SK-N-SH (cell line): ENCODE data around the gene DENND5A. TPM values are rescaled to one million over a fixed set of nuclear protein-coding genes. Genes with fewer than 3 reads are reported as not detected.

Experiments used
- CTCF ChIA-PET: fragments of 300-600, 350-600 bp; formaldehyde crosslinking; extraction: SDS; loops from one replicate; lab custom pipeline; 2021; lab: Yijun Ruan, JAX
- POLR2A ChIA-PET: fragments of 350-600 bp; sonication (Branson Sonifier 250); formaldehyde crosslinking; extraction: SDS; loops from one replicate; lab custom pipeline; 2020; ENCODE audit warnings: antibody characterized with exemption, inconsistent platforms; lab: Yijun Ruan, JAX
- DNase-seq: peaks from one replicate; pipeline ENCODE4 v3.0.0; 2012
- H2AFZ ChIP-seq: fragments of 200-600 bp; sonication (generic); 2 replicates; pipeline ENCODE4 v1.8.1; 2016; ENCODE audit warnings: antibody characterized with exemption, mild to moderate bottlenecking, low read depth
- H3F3A ChIP-seq: fragments of 200-600 bp; sonication (generic); replicated peaks from 2 replicates; pipeline ENCODE3; 2016; ENCODE audit warnings: antibody characterized with exemption, mild to moderate bottlenecking; ENCODE audit not compliant: insufficient read depth
- H3K27ac ChIP-seq, 2 experiments: fragments of 200-500 bp in 1 of 2; fragments of 200-600 bp in 1 of 2; sonication (Bioruptor generic) in 1 of 2; sonication (generic), shearing (Covaris generic) in 1 of 2; 2 replicates each; pipeline versions ENCODE4 v1.5.1 to v1.6.1; 2014 to 2016; ENCODE audit warnings: low read depth in 2 of 2, inconsistent platforms in 1 of 2, low read length in 1 of 2, mild to moderate bottlenecking in 1 of 2, mixed read lengths in 1 of 2
- H3K27me3 ChIP-seq: fragments of 200-600 bp; sonication (generic), shearing (Covaris generic); 2 replicates; pipeline ENCODE4 v1.6.1; 2016; ENCODE audit warnings: mixed run types; ENCODE audit not compliant: insufficient read depth
- H3K36me3 ChIP-seq, 2 experiments: fragments of 200-500 bp in 1 of 2; fragments of 200-600 bp in 1 of 2; sonication (Bioruptor generic) in 1 of 2; sonication (generic) in 1 of 2; replicated peaks in 1 of 2; 2 replicates each; pipeline versions ENCODE3 to v1.5.1; 2014 to 2016; ENCODE audit warnings: low read length in 1 of 2, mild to moderate bottlenecking in 1 of 2; ENCODE audit not compliant: insufficient read depth in 2 of 2, control insufficient read depth in 1 of 2
- H3K4me1 ChIP-seq, 2 experiments: fragments of 200-500 bp in 1 of 2; fragments of 200-600 bp in 1 of 2; sonication (Bioruptor generic) in 1 of 2; sonication (generic), shearing (Covaris generic) in 1 of 2; 2 replicates each; pipeline versions ENCODE4 v1.5.1 to v1.6.1; 2014 to 2016; ENCODE audit warnings: low read depth in 1 of 2, low read length in 1 of 2, mixed run types in 1 of 2; ENCODE audit not compliant: insufficient read depth in 2 of 2, control insufficient read depth in 1 of 2
- H3K4me2 ChIP-seq: fragments of 200-600 bp; sonication (generic), shearing (Covaris generic); 2 replicates; pipeline ENCODE4 v1.6.1; 2017; ENCODE audit warnings: mixed run types
- H3K4me3 ChIP-seq, 2 experiments: fragments of 200-500 bp in 1 of 2; fragments of 200-600 bp in 1 of 2; sonication (Bioruptor generic) in 1 of 2; sonication (generic), shearing (Covaris generic) in 1 of 2; 2 replicates each; pipeline versions ENCODE4 v1.5.1 to v1.8.1; 2014 to 2016; ENCODE audit warnings: low read depth in 2 of 2, inconsistent platforms in 1 of 2, low read length in 1 of 2, mild to moderate bottlenecking in 1 of 2, mixed read lengths in 1 of 2, moderate library complexity in 1 of 2
- H3K79me2 ChIP-seq: fragments of 200-600 bp; sonication (generic); 2 replicates; pipeline ENCODE4 v1.8.1; 2017; ENCODE audit warnings: mild to moderate bottlenecking; ENCODE audit not compliant: insufficient read depth
- H3K9ac ChIP-seq: fragments of 200-600 bp; sonication (generic); 2 replicates; pipeline ENCODE4 v1.6.1; 2017; ENCODE audit warnings: mixed run types
- H3K9me2 ChIP-seq: fragments of 200-600 bp; sonication (generic); 2 replicates; pipeline ENCODE4 v1.6.1; 2017; ENCODE audit warnings: mixed run types
- H3K9me3 ChIP-seq: fragments of 200-600 bp; sonication (generic); 2 replicates; pipeline ENCODE4 v1.6.1; 2017; ENCODE audit warnings: mixed run types, mild to moderate bottlenecking, moderate library complexity
- H4K20me1 ChIP-seq: fragments of 200-600 bp; sonication (generic); 2 replicates; pipeline ENCODE4 v1.6.1; 2017; ENCODE audit warnings: mild to moderate bottlenecking, mixed run types; ENCODE audit not compliant: insufficient read depth
- FOSL2 ChIP-seq: IDR thresholded peaks from 2 replicates; pipeline ENCODE4 v1.4.0; 2012; ENCODE audit warnings: low read depth, mild to moderate bottlenecking, moderate library complexity, borderline replicate concordance
- FOXJ3 ChIP-seq: sonication (generic); formaldehyde crosslinking; IDR thresholded peaks from 2 replicates; pipeline ENCODE4 v1.5.1; 2020; ENCODE audit warnings: mild to moderate bottlenecking, missing genetic modification reagents
- GATA2 ChIP-seq: sonication (generic); formaldehyde crosslinking; IDR thresholded peaks from 2 replicates; pipeline ENCODE4 v1.5.0; 2020; ENCODE audit warnings: mild to moderate bottlenecking, missing genetic modification reagents
- MEF2A ChIP-seq: IDR thresholded peaks from 2 replicates; pipeline ENCODE4 v1.4.0; 2012; ENCODE audit warnings: low read depth, borderline replicate concordance
- RCOR1 ChIP-seq: fragments of 150-350 bp; IDR thresholded peaks from 2 replicates; pipeline ENCODE4 v1.6.1; 2017; ENCODE audit warnings: antibody characterized with exemption, low read length
- RFX5 ChIP-seq: IDR thresholded peaks from 2 replicates; pipeline ENCODE4 v1.6.1; 2012; ENCODE audit warnings: mild to moderate bottlenecking, improper control_type of control experiment, low read length
- RXRA ChIP-seq: IDR thresholded peaks from 2 replicates; pipeline ENCODE4 v1.4.0; 2012; ENCODE audit warnings: low read depth, mild to moderate bottlenecking, borderline replicate concordance
- SMC3 ChIP-seq: IDR thresholded peaks from 2 replicates; pipeline ENCODE4 v1.6.1; 2012; ENCODE audit warnings: low read depth, low read length, improper control_type of control experiment
- TAF1 ChIP-seq: IDR thresholded peaks from 2 replicates; pipeline ENCODE4 v1.6.1; 2012; ENCODE audit warnings: low read depth, mild to moderate bottlenecking, low read length, moderate library complexity, borderline replicate concordance
- WGBS: methylation state at CpG from one replicate; pipeline ENCODE4 v1.1.6; 2017; ENCODE audit warnings: low lambda C conversion rate; 5-methylcytosine and 5-hydroxymethylcytosine counted together
- polyA plus RNA-seq, 3 experiments: library from polyadenylated mRNA; depleted of rRNA; stranded (reverse); fragments of >200 nt; gene quantifications; 2 replicates each; pipeline ENCODE4 v1.2.3, GENCODE V29; 2012
- TF ChIP-seq, protein P1 (sequence below): IDR thresholded peaks from 2 replicates; pipeline ENCODE4 v1.4.0; 2012; ENCODE audit warnings: low read depth
- TF ChIP-seq, protein P2 (sequence below): IDR thresholded peaks from 2 replicates; pipeline ENCODE4 v1.4.0; 2012; ENCODE audit warnings: low read depth, borderline replicate concordance
- TF ChIP-seq, protein P3 (sequence below): IDR thresholded peaks from 2 replicates; pipeline ENCODE4 v1.4.0; 2012; ENCODE audit warnings: low read depth, borderline replicate concordance
- TF ChIP-seq, protein P4 (sequence below): fragments of 150-350 bp; IDR thresholded peaks from 2 replicates; pipeline ENCODE4 v1.6.1; 2016; ENCODE audit warnings: mild to moderate bottlenecking, low read depth, low read length

Gene DENND5A
- polyA plus RNA-seq, 1 of the 3 experiments (the other 2 are of a cell fraction), result 110 TPM

DNA sequence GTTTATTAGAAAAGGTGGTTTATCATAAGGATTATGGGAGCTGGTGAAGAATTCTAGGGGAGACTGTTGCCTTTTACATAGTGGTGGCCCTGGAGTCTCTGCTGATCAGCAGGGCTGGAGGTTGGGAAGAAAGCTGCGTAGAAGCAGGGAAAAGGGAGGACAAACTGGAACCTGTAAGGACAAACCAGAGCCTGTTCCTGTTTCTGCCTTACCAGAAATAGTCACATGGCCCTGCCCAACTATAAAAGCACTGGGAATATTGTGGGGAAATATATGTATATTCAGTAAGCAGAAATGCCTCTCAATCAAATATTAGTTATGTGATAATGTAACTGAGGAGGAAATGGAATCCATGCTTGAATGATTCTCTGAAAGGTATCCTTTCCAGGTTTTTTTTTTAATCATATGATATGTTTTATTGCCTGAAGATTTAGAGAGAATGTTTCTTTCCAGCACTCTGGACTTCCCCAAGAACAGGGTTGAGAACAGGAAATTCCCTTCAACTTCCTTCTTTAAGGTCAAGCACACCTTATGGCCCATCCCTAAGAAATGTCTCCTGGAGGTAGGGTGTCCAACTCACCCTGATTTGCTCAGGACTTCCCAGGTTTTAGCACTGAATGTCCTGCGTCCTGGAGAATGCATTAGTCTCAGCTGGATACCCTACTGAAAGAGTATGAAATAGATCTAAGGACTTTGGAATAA lies 139.8 kb downstream of the DENND5A start:
- peaks cover 0 to 9% of the 10 kb centered on the region in 2 experiments for H3K36me3 ChIP-seq
- 97% methylated on average over 2 of the region's 2 CpGs for WGBS
- H3K79me2 ChIP-seq, result no peaks in the 10 kb centered on the region
- no peaks in the 10 kb centered on the region for H3K9me2 ChIP-seq
- no peak overlapping the region for H3K4me3 ChIP-seq
- no peaks in the 10 kb centered on the region for H3K27me3 ChIP-seq
- no peaks in the 10 kb centered on the region for H3F3A ChIP-seq
- no peak overlapping the region for H3K4me2 ChIP-seq
- no peak for TF ChIP-seq SMC3
- TF ChIP-seq, protein P1, sequence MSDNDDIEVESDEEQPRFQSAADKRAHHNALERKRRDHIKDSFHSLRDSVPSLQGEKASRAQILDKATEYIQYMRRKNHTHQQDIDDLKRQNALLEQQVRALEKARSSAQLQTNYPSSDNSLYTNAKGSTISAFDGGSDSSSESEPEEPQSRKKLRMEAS, result no peak
- TF ChIP-seq, protein P2, sequence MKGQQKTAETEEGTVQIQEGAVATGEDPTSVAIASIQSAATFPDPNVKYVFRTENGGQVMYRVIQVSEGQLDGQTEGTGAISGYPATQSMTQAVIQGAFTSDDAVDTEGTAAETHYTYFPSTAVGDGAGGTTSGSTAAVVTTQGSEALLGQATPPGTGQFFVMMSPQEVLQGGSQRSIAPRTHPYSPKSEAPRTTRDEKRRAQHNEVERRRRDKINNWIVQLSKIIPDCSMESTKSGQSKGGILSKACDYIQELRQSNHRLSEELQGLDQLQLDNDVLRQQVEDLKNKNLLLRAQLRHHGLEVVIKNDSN, result no peak
- TF ChIP-seq, protein P3, sequence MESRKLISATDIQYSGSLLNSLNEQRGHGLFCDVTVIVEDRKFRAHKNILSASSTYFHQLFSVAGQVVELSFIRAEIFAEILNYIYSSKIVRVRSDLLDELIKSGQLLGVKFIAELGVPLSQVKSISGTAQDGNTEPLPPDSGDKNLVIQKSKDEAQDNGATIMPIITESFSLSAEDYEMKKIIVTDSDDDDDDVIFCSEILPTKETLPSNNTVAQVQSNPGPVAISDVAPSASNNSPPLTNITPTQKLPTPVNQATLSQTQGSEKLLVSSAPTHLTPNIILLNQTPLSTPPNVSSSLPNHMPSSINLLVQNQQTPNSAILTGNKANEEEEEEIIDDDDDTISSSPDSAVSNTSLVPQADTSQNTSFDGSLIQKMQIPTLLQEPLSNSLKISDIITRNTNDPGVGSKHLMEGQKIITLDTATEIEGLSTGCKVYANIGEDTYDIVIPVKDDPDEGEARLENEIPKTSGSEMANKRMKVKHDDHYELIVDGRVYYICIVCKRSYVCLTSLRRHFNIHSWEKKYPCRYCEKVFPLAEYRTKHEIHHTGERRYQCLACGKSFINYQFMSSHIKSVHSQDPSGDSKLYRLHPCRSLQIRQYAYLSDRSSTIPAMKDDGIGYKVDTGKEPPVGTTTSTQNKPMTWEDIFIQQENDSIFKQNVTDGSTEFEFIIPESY, result no peak
- TF ChIP-seq RXRA, result no peak
- no peak for TF ChIP-seq TAF1
- TF ChIP-seq FOXJ3 (CRISPR knock-in tag), result no peak
- TF ChIP-seq GATA2 (CRISPR knock-in tag), result no peak
- no peak for TF ChIP-seq RCOR1
- TF ChIP-seq, protein P4, sequence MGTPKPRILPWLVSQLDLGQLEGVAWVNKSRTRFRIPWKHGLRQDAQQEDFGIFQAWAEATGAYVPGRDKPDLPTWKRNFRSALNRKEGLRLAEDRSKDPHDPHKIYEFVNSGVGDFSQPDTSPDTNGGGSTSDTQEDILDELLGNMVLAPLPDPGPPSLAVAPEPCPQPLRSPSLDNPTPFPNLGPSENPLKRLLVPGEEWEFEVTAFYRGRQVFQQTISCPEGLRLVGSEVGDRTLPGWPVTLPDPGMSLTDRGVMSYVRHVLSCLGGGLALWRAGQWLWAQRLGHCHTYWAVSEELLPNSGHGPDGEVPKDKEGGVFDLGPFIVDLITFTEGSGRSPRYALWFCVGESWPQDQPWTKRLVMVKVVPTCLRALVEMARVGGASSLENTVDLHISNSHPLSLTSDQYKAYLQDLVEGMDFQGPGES, result no peak
- no peak for TF ChIP-seq FOSL2
- TF ChIP-seq MEF2A, result no peak
- no peak for TF ChIP-seq RFX5
- POLR2A ChIA-PET, result no interaction called here
- CTCF ChIA-PET, result interaction anchor here (1.2 to 2.1 kb wide), 2 partner anchors 13 to 109 kb away, joined by 4 to 6 read pairs; no protein-coding TSS in a partner anchor
- H3K27ac ChIP-seq, result no peak overlapping the region
- no peak overlapping the region for H3K9ac ChIP-seq
- no peaks in the 10 kb centered on the region for H3K4me1 ChIP-seq
- no peak for DNase-seq
- H2AFZ ChIP-seq, result no peak overlapping the region
- H3K9me3 ChIP-seq, result no peaks in the 10 kb centered on the region
- no peaks in the 10 kb centered on the region for H4K20me1 ChIP-seq
